Activated naive CD4-positive, alpha-beta T cell treated with anti-CD3 and anti-CD28 coated beads, Interleukin-2, amount 10 ng/mL, durations not matched to agents 7 days and 5 days (primary cell): Measurements from ENCODE around the gene RC3H2.

Source experiments
- CTCF ChIA-PET: fragments of 350-600 bp; sonication (Branson Sonifier 250); formaldehyde crosslinking; loops from one replicate; lab custom pipeline; 2021; ENCODE audit warnings: antibody characterized with exemption; lab: Charles Lee
- DNase-seq: peaks from one replicate; pipeline ENCODE4 v3.0.0-alpha.2; 2020
- H3K27ac Mint-ChIP-seq: one replicate; pipeline ENCODE4 v1.8.0; 2021; ENCODE audit warnings: mild to moderate bottlenecking, moderate library complexity, mixed read lengths
- H3K27me3 Mint-ChIP-seq: one replicate; pipeline ENCODE4 v1.8.0; 2021; ENCODE audit warnings: mild to moderate bottlenecking, mixed read lengths
- H3K36me3 Mint-ChIP-seq: one replicate; pipeline ENCODE4 v1.8.0; 2021; ENCODE audit warnings: mixed read lengths
- H3K4me1 Mint-ChIP-seq: one replicate; pipeline ENCODE4 v1.8.0; 2021; ENCODE audit warnings: mixed read lengths
- H3K4me3 Mint-ChIP-seq: one replicate; pipeline ENCODE4 v1.8.0; 2021; ENCODE audit warnings: mild to moderate bottlenecking, moderate library complexity, mixed read lengths
- H3K9me3 Mint-ChIP-seq: one replicate; pipeline ENCODE4 v1.8.0; 2021; ENCODE audit warnings: mixed read lengths

RC3H2 gene, protein sequence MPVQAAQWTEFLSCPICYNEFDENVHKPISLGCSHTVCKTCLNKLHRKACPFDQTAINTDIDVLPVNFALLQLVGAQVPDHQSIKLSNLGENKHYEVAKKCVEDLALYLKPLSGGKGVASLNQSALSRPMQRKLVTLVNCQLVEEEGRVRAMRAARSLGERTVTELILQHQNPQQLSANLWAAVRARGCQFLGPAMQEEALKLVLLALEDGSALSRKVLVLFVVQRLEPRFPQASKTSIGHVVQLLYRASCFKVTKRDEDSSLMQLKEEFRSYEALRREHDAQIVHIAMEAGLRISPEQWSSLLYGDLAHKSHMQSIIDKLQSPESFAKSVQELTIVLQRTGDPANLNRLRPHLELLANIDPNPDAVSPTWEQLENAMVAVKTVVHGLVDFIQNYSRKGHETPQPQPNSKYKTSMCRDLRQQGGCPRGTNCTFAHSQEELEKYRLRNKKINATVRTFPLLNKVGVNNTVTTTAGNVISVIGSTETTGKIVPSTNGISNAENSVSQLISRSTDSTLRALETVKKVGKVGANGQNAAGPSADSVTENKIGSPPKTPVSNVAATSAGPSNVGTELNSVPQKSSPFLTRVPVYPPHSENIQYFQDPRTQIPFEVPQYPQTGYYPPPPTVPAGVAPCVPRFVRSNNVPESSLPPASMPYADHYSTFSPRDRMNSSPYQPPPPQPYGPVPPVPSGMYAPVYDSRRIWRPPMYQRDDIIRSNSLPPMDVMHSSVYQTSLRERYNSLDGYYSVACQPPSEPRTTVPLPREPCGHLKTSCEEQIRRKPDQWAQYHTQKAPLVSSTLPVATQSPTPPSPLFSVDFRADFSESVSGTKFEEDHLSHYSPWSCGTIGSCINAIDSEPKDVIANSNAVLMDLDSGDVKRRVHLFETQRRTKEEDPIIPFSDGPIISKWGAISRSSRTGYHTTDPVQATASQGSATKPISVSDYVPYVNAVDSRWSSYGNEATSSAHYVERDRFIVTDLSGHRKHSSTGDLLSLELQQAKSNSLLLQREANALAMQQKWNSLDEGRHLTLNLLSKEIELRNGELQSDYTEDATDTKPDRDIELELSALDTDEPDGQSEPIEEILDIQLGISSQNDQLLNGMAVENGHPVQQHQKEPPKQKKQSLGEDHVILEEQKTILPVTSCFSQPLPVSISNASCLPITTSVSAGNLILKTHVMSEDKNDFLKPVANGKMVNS

DNA sequence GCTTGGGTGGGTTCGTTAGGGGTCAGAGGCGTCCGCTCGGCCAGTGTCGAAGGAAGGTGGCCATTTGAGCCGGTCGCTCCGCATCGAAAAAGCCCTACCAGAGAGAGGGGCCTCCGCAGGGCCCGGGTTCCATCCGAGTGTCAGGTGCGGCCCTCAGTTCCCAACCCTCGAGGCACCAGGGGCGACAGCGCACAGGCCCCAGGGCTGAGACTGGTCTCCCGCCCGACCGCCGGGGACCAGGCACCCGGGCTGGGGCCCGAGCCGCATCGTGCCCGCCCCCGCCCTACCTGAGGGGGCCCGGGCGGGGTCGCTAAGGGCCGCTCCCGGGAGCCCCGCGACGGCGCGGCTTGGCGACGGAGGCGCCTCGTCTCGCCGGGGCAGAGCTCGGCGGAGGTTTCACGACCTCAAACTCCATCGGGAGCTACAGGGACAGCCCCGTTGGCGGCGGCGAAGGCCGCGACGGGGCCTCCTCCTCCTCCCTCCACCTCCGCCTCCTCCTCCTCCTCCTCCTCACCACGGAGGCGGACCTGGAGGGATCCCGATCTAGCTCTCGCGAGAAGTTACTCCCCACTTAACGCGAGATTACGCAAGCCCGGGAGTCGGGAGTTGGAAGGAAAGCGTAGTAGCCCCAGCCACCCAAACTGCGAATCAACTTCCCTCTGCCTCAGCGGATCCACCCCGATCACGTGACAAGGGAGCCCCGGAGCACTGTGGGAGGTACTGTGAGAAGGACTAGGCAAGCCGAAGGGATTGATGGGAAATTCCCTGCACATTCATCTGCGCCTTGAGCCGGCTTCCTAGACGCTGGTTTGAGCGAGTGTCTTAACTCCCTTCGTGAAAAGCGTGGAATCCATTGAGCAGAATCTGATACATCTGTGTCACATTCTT lies at the start of gene RC3H2:
Gene RC3H2 (minus strand): TSS at position 537 of the 888 bp plus-strand sequence. CDS start 7,850 bp downstream, outside the sequence.
- peak; percentile 98 for DNase-seq
- CTCF ChIA-PET, result interaction anchor here (1.8 kb wide), 1 partner anchor 70 kb away, joined by 5 read pairs; no protein-coding TSS in a partner anchor

DNA sequence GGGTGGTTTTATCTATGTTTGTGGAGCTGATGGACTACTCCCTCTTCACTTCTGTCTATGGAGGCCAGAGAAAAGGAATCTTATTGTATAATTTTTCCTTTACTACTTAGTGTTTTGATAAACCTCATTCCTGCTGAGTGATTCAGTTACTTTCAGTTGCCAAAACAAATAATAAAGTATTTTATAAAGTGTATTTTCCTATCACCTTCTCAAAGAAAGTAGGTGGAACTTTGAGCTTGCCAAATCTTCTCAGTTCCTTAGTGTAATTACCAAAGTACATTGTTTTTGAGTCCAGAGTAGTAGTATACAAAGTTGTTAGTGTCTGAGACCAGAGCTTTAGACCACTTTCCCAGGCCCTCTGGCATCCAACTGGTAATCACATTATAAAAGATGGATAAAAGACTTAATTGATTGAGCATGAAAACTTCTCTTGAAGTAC lies 49.1 kb upstream of the RC3H2 start:
- Mint-ChIP-seq H3K9me3 (no peaks in the 10 kb centered on the region), H3K27me3 (no peaks in the 10 kb centered on the region), H3K4me3 (no peak overlapping the region), H3K27ac (no peak overlapping the region), H3K36me3 (peaks cover 18% of the 10 kb centered on the region), H3K4me1 (peaks cover 5% of the 10 kb centered on the region)
- CTCF ChIA-PET, result no interaction called here
- DNase-seq, result no peak

More for the DNA sequence above, at the start of gene RC3H2:
- H3K27me3 Mint-ChIP-seq, result peaks cover 4% of the 10 kb centered on the region
- H3K4me1 Mint-ChIP-seq, result peaks cover 26% of the 10 kb centered on the region
- H3K27ac Mint-ChIP-seq, result peak within 1 kb of the TSS; percentile 95
- H3K4me3 Mint-ChIP-seq, result peak within 1 kb of the TSS; percentile 93
- peaks cover 24% of the 10 kb centered on the region for H3K36me3 Mint-ChIP-seq
- H3K9me3 Mint-ChIP-seq, result no peaks in the 10 kb centered on the region

DNA sequence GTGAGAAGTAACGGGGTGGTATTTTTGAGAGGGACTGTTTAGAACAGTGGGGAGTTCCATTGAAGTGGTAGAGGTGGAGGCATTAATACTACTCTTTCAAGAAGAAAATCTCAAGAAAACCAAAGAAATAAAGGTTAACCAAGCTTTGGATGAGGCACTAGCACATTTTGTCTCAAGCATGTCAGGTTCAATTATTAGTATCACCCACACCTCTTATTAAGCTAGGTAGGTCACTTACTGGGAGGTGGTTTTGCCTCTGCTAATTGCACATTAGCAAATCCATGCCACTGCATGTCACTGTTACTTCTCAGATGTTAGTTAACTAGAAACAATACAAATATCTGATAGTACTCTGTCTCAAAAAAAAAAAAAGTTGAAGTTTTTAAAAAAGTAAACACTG lies 45.9 kb upstream of the RC3H2 start:
- Mint-ChIP-seq H3K4me3 (no peak overlapping the region), H3K36me3 (peaks cover 14% of the 10 kb centered on the region), H3K27me3 (no peaks in the 10 kb centered on the region), H3K4me1 (peaks cover 23% of the 10 kb centered on the region), H3K9me3 (no peaks in the 10 kb centered on the region), H3K27ac (no peak overlapping the region)
- DNase-seq, result no peak
- CTCF ChIA-PET, result no interaction called here

DNA sequence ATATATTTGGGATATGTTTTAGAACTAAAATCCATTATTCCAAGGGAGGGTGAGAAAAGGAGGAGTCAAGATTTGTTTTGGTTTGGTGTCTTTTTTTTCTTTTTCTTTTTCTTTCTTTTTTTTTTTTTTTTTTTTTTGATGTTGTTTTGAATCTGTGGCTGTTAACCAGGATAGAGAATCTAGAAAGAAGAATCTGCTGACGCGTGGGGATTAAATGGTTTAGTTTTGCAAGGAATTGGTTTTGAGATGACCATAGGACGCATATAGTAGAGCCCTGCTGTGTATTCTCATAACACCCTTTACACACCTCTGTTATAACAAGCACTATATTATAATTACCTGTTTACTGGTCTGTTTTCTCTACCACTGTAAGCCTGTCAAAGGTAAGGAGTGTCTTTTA lies 45.1 kb upstream of the RC3H2 start:
- CTCF ChIA-PET, result no interaction called here
- H3K9me3 Mint-ChIP-seq, result no peaks in the 10 kb centered on the region
- DNase-seq, result no peak
- H3K4me1 Mint-ChIP-seq, result peaks cover 31% of the 10 kb centered on the region
- no peak overlapping the region for H3K4me3 Mint-ChIP-seq
- H3K27ac Mint-ChIP-seq, result no peak overlapping the region
- peaks cover 14% of the 10 kb centered on the region for H3K36me3 Mint-ChIP-seq
- no peaks in the 10 kb centered on the region for H3K27me3 Mint-ChIP-seq

DNA sequence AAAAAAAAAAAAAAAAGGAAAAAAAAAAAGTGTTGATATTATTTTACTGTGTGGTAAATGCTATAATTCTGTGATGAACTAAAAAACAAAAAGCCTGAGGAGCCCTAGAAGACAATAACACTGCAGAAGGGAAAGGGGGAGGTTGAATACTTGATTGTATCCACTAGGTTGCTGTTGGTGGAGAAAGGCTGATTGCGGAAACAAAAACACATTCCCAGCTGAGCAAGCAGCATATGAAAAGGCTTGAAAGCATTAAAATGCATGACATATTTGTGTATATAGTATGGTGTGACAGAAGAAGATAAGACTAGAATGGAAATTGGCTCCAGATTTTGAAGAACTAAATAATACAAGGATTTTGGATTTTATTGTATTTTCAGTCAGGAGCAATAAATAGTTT lies 44.5 kb upstream of the RC3H2 start:
- Mint-ChIP-seq H3K4me1 (peaks cover 37% of the 10 kb centered on the region), H3K27ac (no peak overlapping the region), H3K36me3 (peaks cover 15% of the 10 kb centered on the region), H3K27me3 (no peaks in the 10 kb centered on the region), H3K9me3 (no peaks in the 10 kb centered on the region), H3K4me3 (no peak overlapping the region)
- CTCF ChIA-PET, result no interaction called here
- no peak for DNase-seq

DNA sequence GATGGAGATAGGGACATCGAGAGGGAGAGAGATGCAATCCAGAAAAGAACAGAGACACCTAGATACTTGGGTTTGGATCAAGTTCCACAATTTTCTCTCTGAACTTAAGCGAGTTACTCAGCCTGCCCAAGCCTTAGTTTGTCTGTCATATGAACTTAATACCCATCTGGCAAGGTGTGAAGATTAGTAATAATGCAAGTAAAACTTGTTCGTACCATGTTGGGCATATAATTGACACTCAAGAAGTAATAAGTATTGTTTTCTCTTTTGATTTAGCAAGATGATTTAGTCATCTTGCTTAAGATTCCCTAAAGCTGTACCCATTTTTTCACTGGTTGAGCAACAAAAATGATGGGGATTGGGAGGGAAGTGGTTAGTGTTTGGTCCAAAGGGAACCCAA lies 43.2 kb upstream of the RC3H2 start:
- Mint-ChIP-seq H3K4me1 (peaks cover 42% of the 10 kb centered on the region), H3K9me3 (no peaks in the 10 kb centered on the region), H3K4me3 (no peak overlapping the region), H3K36me3 (peaks cover 13% of the 10 kb centered on the region), H3K27me3 (no peaks in the 10 kb centered on the region), H3K27ac (no peak overlapping the region)
- DNase-seq, result no peak
- CTCF ChIA-PET, result no interaction called here

DNA sequence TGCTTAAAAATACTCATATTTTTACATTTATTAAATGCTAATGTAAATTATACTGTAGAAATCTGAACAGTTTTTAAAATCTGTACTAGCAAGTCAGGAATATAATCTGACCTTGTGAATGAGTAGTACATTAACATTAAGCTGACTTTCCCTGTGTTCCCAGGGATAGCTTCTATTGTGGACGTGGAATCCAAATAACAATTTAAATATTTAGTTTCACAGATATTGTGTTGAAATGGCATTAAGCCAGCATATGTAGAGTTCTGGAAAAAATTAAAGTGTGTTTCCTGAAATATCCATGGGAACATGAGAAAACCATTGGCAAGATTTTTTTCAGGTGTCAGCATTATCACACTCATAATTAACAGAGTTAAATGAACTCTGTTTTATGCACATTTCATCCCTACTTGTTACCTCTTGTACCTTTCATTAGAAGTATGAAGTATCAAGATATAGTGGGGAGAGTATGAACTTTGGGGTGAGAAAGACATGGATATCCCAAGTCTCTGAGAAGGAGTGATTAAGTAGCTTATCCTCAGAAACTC lies 41.4 kb upstream of the RC3H2 start:
- peaks cover 13% of the 10 kb centered on the region for H3K36me3 Mint-ChIP-seq
- no peak overlapping the region for H3K4me3 Mint-ChIP-seq
- H3K27ac Mint-ChIP-seq, result no peak overlapping the region
- H3K4me1 Mint-ChIP-seq, result peaks cover 52% of the 10 kb centered on the region
- DNase-seq, result no peak
- CTCF ChIA-PET, result no interaction called here
- no peaks in the 10 kb centered on the region for H3K27me3 Mint-ChIP-seq
- no peaks in the 10 kb centered on the region for H3K9me3 Mint-ChIP-seq

DNA sequence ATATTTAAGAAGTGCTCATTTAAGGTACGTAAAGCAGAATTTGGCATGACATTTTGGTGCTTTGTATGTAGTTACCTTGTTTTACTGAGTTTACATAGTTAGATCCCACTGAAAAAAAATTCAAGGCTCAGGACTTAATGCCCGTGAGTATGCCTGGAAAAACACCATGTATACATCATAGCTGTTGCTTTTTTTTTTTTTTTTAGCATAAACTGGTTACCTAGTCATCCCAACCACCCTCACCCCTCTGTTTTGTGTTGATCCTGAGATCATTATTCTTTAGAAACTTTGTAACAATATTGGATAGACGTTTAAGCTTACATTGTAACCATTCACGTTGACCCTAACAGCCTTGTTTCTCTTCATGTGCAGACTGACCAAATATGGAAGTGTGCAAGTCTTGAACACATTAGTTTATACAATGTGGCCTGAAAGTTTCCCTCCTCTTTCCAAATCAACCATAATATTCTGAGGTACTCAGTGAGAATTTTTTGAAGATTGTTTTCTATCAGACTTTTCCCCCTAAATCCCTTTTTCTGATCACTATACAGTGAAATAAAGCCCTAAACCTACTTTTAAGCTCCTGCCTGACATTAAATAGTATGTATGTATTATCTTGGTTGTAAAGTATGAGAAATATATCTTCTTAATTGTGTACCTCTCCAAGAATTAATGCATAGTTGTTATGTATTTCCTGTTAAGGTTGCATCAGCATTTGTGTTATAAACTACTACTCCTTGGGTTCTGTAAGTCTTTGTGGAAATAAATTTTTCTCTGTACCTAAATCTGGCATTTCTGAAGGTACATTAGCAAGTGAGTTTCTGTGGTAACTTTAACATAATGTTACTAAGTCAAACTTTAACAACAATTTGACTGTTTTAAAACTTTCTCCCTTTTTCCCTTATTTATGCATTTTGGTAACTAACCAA lies 40.1 kb upstream of the RC3H2 start:
- Mint-ChIP-seq H3K36me3 (peaks cover 13% of the 10 kb centered on the region), H3K9me3 (no peaks in the 10 kb centered on the region), H3K4me3 (no peak overlapping the region), H3K27ac (peak overlapping the region; percentile 50), H3K27me3 (no peaks in the 10 kb centered on the region), H3K4me1 (peaks cover 60% of the 10 kb centered on the region)
- CTCF ChIA-PET, result no interaction called here
- no peak for DNase-seq

DNA sequence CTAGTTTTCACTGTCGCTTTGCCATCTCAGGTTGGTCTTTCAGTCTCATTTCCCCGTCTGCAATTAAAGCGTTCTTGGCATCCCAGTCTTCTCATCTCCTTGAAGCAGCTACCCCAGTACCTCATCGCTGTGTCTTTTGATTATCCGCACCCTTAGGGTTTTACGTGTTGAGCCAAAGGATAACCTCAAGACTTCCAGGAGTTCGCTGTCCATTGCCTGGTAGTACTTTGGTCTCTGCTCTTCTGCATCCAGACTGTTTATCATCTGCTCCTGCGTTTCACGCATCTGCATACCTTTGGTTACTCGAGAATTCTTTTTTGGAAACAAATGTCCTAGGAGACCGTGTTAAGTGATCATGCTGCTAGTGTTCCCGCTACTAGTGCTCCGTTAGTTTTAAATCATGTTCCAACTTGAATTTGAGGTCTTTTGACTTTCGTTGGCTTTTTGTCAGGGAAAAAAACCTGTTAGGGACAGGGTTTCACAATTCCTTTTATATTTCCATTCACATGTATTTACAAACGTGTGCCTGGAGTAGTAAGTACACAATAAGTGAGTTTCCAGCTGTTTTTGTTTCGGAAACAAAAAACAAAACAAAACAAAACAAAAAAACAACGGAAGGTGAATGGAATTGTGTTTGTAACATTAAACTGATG lies 36.5 kb upstream of the RC3H2 start:
- H3K27me3 Mint-ChIP-seq, result no peaks in the 10 kb centered on the region
- DNase-seq, result no peak
- CTCF ChIA-PET, result no interaction called here
- H3K9me3 Mint-ChIP-seq, result no peaks in the 10 kb centered on the region
- peak overlapping the region; percentile 92 for H3K27ac Mint-ChIP-seq
- peak overlapping the region; percentile 97 for H3K4me3 Mint-ChIP-seq
- peaks cover 18% of the 10 kb centered on the region for H3K36me3 Mint-ChIP-seq
- peaks cover 42% of the 10 kb centered on the region for H3K4me1 Mint-ChIP-seq

DNA sequence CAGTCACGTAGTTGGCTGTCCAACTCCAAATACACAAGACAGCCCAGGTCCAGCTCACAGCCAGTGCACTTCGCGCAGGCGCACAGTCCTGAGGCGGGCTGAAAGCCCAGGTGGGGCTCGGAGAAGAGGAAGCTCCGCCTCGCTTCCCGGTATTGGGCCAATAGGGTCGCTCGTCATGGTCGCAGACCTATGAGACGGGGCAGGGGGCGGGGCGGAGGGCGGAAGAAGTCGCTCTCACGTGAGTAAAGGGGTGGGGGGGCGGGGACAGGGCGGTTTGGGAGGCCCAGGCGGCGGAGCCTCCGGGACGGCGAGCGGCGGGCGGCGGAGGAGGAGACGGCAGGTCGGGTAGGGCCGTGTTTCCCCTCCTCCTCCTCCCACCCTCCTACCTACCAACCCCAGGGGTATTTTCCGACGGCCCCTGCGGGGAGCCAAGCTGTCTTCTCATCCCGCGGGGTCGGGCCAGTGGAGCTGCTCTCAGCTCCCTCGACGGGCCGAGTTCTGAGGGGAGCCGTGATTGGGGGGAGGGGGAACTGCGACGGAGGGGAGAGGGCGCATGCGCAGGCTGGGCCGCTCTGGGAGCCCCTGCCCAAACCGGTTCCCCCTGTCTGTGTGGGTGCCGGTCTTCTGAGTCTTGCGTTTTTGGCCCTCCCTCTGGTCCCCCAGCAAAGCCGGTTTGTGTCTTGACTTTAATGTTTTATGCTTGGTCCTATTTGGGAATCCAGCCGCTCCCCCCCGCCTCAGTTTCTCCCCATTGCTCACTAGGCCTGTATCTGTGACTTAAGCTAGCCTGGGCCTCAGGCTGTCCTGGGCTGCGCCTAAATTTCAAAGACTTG lies 35.8 kb upstream of the RC3H2 start, which contains the start of gene RABGAP1:
Gene RABGAP1 (plus strand): TSS at position 272 of the 833 bp plus-strand sequence. CDS start 16,040 bp downstream, outside the sequence.
- peaks cover 40% of the 10 kb centered on the region for H3K4me1 Mint-ChIP-seq
- peak within 1 kb of the TSS; percentile 92 for H3K27ac Mint-ChIP-seq
- H3K4me3 Mint-ChIP-seq, result peak within 1 kb of the TSS; percentile 97

DNA sequence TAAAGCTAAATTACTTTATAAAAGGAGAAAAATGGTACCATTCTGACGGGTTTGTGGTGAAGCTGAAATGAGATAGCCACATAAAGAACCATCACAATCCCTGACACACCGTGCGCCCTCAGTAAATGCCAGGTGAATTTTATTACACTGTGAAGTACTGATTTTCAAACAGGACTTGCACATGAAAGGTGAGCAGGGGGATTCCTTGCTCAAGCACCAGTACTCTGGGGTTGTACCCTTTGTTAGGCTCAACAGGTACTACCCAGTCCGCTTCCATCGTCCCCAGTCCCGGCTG lies 35.2 kb upstream of the RC3H2 start:
- H3K9me3 Mint-ChIP-seq, result no peaks in the 10 kb centered on the region
- H3K4me1 Mint-ChIP-seq, result peaks cover 34% of the 10 kb centered on the region
- peak overlapping the region; percentile 73 for H3K27ac Mint-ChIP-seq
- CTCF ChIA-PET, result interaction anchor here (0.7 kb wide), 1 partner anchor 23 kb away, joined by 3 read pairs; no protein-coding TSS in a partner anchor
- H3K27me3 Mint-ChIP-seq, result no peaks in the 10 kb centered on the region
- peak overlapping the region; percentile 97 for H3K4me3 Mint-ChIP-seq
- no peak for DNase-seq
- peaks cover 17% of the 10 kb centered on the region for H3K36me3 Mint-ChIP-seq

More for the DNA sequence above, 35.8 kb upstream of the RC3H2 start, which contains the start of gene RABGAP1:
- Mint-ChIP-seq H3K36me3 (peaks cover 20% of the 10 kb centered on the region), H3K27me3 (no peaks in the 10 kb centered on the region), H3K9me3 (no peaks in the 10 kb centered on the region)
- CTCF ChIA-PET, result interaction anchor here (0.7 kb wide), 1 partner anchor 24 kb away, joined by 3 read pairs; no protein-coding TSS in a partner anchor
- DNase-seq, result peak; percentile 99
